HG03175 (cell line): ENCODE measurements around the gene KRT1.

ENCODE experiments used
- ATAC-seq: cut with Tn5 transposase; IDR thresholded peaks from one replicate; pipeline ENCODE4 v1.9.1; 2021; ENCODE audit warnings: mild to moderate bottlenecking, moderate library complexity; ENCODE audit not compliant: unreplicated experiment

KRT1 gene

GRCh38 chr12:52699373-52699772, 19.2 kb upstream of the KRT1 start:
- no peak for ATAC-seq

- ATAC-seq, result no peak
Observed at GRCh38 chr12:52698651-52699340, 18.6 kb upstream of the KRT1 start.

GRCh38 chr12:52697058-52697582, 16.9 kb upstream of the KRT1 start:
- ATAC-seq, result no peak

GRCh38 chr12:52696588-52696987, 16.4 kb upstream of the KRT1 start:
- ATAC-seq, result no peak

DNA sequence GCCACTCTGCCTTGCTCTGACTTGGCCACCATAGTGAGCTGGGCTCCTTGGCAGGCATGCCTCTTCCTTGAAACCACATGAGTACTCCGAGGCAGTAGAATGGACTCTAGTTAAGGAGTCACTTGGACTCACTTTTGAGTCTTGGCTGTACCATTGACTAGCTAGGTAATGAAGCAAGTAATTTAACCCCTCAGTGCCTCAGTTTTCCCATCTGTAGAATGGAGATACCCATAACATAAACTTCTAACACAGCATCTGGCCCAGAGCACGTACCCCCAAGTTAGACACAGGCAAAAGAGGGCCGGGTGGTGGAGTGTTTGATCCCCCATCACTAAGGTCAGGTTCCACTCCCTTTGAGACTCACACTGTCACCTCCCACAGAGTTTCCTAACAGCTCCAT, 14.8 kb upstream of the KRT1 start:
- ATAC-seq, result no peak

DNA sequence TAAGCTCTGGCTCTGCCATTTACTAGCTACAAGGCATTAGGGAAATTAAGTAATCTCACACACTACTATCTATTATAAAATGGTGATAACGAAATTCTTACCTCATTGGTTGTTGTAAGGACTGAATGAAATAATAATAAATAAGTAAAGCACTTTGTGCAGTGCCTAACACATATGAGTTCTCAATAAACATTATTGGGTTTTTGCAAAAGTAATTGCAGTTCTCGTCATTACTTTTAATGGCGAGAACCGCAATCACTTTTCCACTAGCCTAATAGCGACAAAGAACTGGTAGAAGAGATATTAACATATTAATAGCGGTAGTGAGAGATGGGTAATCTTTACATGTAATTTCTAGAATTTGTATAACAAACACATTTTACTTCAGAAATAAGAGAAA, 13.9 kb upstream of the KRT1 start:
- ATAC-seq, result no peak

DNA sequence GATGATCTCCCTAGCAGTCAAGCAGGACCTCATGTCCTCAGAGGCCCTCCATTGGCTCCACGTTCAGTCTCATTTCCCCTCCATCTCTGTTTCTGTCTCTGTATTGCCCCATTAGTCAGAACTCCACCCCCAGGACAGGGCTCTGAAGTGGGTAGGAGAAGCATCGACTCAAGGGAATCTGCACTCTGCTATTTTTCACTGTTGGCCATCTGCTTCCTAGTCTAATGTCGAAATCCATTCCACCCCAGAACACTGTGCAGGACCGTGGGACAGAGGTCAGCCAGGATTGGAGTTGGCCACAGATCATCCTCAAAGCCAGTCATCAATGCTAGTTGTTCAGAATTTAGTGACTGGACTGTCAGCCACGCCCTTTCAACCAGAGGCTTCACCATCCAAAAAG, 13.1 kb upstream of the KRT1 start:
- no peak for ATAC-seq

- ATAC-seq, result no peak
Observed at GRCh38 chr12:52692254-52692653, 12.0 kb upstream of the KRT1 start.

GRCh38 chr12:52691841-52692150, 11.6 kb upstream of the KRT1 start:
- no peak for ATAC-seq

DNA sequence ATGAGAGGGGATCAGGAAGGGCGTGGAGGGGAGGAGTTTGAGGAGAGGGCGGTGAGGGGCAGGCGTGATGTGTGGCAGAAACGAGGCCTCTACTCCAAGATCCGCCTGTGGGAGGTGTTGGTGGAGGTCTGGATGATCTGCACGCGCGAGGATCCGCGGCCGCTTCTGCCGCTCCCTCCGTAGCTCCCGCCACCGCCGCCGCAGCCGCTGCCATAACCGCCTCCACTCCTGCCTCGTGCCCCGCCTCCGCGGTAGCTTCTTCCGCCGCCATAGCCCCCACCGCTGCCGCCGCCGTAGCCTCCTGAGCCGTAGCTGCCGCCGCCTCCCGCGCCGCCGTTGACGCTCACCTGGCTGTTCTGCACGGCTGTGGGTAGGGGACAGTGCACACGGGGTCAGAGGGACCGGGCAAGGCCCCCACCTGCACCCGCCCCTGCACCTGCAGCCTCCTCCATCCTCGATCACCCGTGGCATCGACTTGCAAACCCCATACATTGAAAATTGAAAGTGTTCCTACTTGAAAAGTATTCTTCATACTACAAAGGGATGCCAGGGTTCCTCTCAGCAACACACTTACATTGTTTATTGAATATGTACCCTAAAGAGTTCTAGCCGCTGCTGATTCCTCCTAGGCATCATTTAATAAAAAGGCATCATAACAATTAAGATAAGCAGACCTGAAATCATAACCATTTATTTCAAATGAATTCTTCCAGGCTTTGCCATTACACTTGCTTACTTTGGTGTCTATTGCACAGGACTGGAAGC, 11.1 kb upstream of the KRT1 start:
- no peak for ATAC-seq

DNA sequence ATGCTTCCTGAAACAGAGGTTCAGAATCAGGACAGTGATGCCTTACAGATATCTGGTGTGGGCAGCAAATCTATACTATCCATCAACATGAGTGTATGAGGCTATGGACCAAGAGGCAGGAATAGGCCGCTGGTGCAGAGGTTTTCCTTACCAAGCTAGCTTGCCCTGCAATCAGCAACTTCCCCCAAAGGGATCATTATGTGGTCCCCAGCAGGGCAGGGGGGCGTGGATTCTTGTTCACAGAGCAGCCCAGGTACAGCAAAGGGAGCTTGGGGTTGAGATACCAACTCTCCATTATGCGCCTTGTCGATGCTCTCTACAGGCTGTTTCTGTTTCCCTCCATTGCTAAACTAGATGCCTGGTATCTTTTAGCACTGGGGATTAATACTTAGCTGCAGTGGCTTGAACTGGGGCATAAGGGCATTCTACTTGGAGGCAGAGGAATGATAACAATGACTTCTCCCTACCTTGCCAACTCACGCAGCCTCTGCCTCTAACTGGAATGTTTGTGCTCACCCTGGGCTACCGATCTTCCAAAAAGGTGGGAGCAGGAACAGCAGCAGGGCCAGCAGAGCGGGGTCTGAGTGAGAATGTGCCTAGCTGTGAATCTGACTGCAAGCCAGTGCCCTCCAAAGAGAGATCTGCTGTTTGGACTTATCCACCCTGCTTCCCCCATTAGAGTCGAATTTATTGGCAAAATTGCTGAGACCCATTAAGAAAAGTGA, 10.3 kb upstream of the KRT1 start:
- ATAC-seq, result no peak

GRCh38 chr12:52689936-52690335, 9.7 kb upstream of the KRT1 start:
- ATAC-seq, result no peak

DNA sequence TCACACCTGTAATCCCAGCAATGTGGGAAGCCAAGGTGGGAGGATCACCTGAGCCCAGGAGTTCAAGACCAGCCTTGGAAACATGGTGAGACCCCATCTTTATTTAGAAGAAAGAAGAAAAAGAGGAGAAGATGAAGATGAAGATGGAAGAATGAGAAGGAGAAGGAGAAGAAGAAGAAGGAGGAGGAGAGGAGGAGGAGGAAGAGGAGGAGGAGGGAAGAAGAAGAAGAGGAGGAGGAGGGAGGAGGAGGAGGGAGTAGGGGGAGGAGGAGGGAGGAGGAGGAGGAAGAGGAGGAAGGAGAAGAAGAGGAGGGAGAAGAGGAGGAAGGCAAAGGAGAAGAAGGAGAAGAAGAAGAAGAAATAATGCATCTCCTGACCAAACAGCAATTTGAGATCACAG, 9.0 kb upstream of the KRT1 start:
- no peak for ATAC-seq

GRCh38 chr12:52688481-52688880, 8.3 kb upstream of the KRT1 start:
- ATAC-seq, result no peak

DNA sequence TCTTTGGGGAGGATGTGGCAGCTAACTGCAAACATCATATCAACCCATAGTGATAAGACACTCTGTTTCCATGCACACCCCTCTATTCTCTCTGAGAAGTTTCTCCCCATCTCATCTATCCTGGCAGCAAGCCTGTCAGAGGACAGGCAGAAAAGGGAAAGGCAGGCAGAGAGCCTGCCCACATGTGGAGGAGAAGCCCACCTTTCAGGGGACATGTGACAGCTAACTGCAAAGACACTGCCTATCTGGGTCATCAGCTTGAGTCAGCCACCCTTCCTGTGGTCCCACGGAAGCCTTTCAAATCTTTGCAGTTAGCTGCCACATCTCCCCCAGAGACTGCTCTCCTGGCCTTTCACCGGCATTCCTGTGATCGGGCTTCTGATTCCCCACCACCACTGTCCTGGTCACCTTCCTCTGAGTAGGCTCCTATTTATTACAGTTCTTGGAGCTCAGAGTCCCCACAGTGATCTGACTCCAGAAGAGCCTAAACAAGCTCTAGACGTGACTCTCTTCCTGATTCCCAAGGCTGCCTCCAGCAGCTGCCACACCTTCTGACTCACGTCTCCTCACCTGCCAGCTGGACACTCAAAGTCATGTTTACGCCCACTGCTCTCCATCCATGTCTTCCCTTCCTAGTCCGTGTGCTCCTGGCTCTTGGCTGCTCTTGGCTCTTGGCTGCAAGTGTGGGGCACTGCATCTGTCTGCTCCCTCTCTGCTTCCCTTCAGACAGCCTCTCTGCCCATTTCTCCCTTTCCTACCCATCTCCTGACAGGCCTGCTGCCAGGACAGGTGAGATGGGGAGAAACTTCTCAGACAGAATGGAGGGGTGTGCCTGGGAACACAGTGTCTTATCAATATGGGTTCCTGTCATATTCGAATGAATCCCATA, 7.5 kb upstream of the KRT1 start:
- ATAC-seq, result no peak

GRCh38 chr12:52686756-52687487, 6.7 kb upstream of the KRT1 start:
- ATAC-seq, result no peak

- ATAC-seq, result no peak
Observed at GRCh38 chr12:52686063-52686462, 5.9 kb upstream of the KRT1 start.

DNA sequence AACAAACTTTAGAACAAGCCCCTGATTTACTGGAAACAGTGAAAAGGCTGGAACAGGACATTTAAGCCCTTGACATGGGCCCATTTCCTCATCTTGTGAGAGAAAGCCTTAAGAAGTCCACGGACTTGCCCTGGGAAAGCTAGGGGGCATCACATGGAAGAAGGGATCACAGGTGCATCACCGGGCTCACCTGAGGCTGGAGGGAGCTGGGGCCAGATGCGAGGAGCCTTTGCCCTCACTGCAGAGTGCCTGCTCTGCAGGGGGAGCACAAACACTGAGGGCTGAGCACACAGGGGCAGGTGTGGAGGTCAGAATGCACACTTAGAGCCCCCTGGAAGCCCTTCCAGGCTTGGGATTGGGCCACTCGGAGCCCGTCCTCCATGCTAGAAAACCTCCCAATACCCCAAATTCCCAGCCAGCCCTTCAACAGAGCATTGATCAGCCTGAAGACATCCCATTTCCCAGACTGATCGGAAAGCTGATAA, 5.2 kb upstream of the KRT1 start:
- ATAC-seq, result no peak

- ATAC-seq, result no peak
Observed at GRCh38 chr12:52684431-52684830, 4.2 kb upstream of the KRT1 start.
